ENCODE measurements around the gene SLC30A5. TPM values are rescaled to one million over a fixed set of nuclear protein-coding genes. Genes with fewer than 3 reads are reported as not detected.

SLC30A5 gene
- total and polyA plus RNA-seq, 2 of the 13 experiments (the other 11 are each of a cell fraction or from before 2014, with no cell fraction given), result 46.0 to 53.6 TPM

DNA sequence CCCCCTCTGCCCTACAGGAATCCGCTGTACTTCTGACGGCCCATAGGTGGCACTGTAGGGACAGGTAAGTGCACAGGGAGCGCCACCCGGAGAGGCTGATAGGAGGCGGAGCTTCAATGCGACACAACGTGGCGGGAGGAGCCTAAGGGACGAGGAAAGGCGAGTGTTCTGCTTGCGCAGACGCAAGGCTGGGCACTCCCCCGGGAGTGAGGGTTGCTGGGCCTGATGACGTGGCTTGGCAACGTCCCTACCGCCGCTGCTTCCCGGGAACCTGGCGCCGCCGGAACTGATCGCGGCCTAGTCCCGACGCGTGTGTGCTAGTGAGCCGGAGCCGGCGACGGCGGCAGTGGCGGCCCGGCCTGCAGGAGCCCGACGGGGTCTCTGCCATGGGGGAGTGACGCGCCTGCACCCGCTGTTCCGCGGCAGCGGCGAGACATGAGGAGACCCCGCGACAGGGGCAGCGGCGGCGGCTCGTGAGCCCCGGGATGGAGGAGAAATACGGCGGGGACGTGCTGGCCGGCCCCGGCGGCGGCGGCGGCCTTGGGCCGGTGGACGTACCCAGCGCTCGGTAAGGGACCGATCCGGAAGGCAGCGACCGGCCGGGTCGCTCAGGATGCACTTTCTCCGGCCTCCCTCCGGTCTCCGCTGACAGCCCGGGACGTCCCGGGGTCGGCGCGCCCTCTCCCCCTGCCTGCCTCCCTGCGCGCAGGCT lies at the start of gene SLC30A5 (continued):
- TF ChIP-seq ZNF589 (CRISPR knock-in tag; conservative IDR thresholded peaks at IDR 0.05), result 0 out of 2 replicates have a peak, but pooled peaks have one; percentile 30
- no peak for TF ChIP-seq ZNF253 (CRISPR knock-in tag; IDR thresholded peaks at IDR 0.05; ENCODE audit: borderline replicate concordance)
- no peak for TF ChIP-seq ADNP (CRISPR knock-in tag; IDR thresholded peaks at IDR 0.05)
- TF ChIP-seq NR2F6 (IDR thresholded peaks at IDR 0.05), result no peak
- TF ChIP-seq NR2F6 (CRISPR knock-in tag; IDR thresholded peaks at IDR 0.05), result no peak; the same call in 1 of the 2 replicates
- peak; percentile 96; the same call in 1 of the 2 replicates for TF ChIP-seq ZNF34 (CRISPR knock-in tag; IDR thresholded peaks at IDR 0.05; ENCODE audit: borderline replicate concordance)
- TF ChIP-seq KLF12 (CRISPR knock-in tag; IDR thresholded peaks at IDR 0.05; ENCODE audit: borderline replicate concordance), result peak; percentile 33; the same call in 1 of the 2 replicates
- TF ChIP-seq NFIB (CRISPR knock-in tag; IDR thresholded peaks at IDR 0.05; ENCODE audit: borderline replicate concordance), result no peak
- TF ChIP-seq BHLHE40 (IDR thresholded peaks at IDR 0.05; ENCODE audit: low read length), result no peak; the same call in 1 of the 2 replicates
- TF ChIP-seq, protein P1, sequence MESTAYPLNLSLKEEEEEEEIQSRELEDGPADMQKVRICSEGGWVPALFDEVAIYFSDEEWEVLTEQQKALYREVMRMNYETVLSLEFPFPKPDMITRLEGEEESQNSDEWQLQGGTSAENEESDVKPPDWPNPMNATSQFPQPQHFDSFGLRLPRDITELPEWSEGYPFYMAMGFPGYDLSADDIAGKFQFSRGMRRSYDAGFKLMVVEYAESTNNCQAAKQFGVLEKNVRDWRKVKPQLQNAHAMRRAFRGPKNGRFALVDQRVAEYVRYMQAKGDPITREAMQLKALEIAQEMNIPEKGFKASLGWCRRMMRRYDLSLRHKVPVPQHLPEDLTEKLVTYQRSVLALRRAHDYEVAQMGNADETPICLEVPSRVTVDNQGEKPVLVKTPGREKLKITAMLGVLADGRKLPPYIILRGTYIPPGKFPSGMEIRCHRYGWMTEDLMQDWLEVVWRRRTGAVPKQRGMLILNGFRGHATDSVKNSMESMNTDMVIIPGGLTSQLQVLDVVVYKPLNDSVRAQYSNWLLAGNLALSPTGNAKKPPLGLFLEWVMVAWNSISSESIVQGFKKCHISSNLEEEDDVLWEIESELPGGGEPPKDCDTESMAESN (CRISPR knock-in tag; conservative IDR thresholded peaks at IDR 0.05), result peak; percentile 89
- TF ChIP-seq PAX8 (CRISPR knock-in tag; IDR thresholded peaks at IDR 0.05; ENCODE audit: borderline replicate concordance), result peak; percentile 77; the same call in 1 of the 2 replicates
- TF ChIP-seq, protein P2, sequence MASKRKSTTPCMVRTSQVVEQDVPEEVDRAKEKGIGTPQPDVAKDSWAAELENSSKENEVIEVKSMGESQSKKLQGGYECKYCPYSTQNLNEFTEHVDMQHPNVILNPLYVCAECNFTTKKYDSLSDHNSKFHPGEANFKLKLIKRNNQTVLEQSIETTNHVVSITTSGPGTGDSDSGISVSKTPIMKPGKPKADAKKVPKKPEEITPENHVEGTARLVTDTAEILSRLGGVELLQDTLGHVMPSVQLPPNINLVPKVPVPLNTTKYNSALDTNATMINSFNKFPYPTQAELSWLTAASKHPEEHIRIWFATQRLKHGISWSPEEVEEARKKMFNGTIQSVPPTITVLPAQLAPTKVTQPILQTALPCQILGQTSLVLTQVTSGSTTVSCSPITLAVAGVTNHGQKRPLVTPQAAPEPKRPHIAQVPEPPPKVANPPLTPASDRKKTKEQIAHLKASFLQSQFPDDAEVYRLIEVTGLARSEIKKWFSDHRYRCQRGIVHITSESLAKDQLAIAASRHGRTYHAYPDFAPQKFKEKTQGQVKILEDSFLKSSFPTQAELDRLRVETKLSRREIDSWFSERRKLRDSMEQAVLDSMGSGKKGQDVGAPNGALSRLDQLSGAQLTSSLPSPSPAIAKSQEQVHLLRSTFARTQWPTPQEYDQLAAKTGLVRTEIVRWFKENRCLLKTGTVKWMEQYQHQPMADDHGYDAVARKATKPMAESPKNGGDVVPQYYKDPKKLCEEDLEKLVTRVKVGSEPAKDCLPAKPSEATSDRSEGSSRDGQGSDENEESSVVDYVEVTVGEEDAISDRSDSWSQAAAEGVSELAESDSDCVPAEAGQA (IDR thresholded peaks at IDR 0.05; ENCODE audit: low read depth), result no peak
- TF ChIP-seq, protein P2 (CRISPR knock-in tag; IDR thresholded peaks at IDR 0.05; ENCODE audit: borderline replicate concordance), result peak; percentile 72; the same call in 1 of the 2 replicates
- TF ChIP-seq MXD4 (CRISPR knock-in tag; IDR thresholded peaks at IDR 0.05), result peak; percentile 94
- peak; percentile 90; the same call in 1 of the 2 replicates for TF ChIP-seq ZNF83 (CRISPR knock-in tag; IDR thresholded peaks at IDR 0.05; ENCODE audit: borderline replicate concordance)
- TF ChIP-seq KDM5A (IDR thresholded peaks at IDR 0.05; ENCODE audit: borderline replicate concordance, low read length), result no peak; the same call in 1 of the 2 replicates
- peak; percentile 37; the same call in 1 of the 2 replicates for TF ChIP-seq SP5 (CRISPR knock-in tag; IDR thresholded peaks at IDR 0.05; ENCODE audit: borderline replicate concordance, low read depth)
- TF ChIP-seq RAD21 (CRISPR knock-in tag; IDR thresholded peaks at IDR 0.05), result peak; percentile 76
- peak; percentile 64; the same call in 1 of the 2 replicates for TF ChIP-seq RFX1 (IDR thresholded peaks at IDR 0.05)
- TF ChIP-seq SRY (CRISPR knock-in tag; IDR thresholded peaks at IDR 0.05), result peak; percentile 95
- TF ChIP-seq ZNF7 (CRISPR knock-in tag; IDR thresholded peaks at IDR 0.05), result no peak
- TF ChIP-seq, protein P3, sequence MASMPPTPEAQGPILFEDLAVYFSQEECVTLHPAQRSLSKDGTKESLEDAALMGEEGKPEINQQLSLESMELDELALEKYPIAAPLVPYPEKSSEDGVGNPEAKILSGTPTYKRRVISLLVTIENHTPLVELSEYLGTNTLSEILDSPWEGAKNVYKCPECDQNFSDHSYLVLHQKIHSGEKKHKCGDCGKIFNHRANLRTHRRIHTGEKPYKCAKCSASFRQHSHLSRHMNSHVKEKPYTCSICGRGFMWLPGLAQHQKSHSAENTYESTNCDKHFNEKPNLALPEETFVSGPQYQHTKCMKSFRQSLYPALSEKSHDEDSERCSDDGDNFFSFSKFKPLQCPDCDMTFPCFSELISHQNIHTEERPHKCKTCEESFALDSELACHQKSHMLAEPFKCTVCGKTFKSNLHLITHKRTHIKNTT (CRISPR knock-in tag; IDR thresholded peaks at IDR 0.05), result no peak
- peak; percentile 94 for TF ChIP-seq KLF6 (CRISPR knock-in tag; IDR thresholded peaks at IDR 0.05)
